ENCODE measurements around the gene GRIN2D.

Gene GRIN2D

DNA sequence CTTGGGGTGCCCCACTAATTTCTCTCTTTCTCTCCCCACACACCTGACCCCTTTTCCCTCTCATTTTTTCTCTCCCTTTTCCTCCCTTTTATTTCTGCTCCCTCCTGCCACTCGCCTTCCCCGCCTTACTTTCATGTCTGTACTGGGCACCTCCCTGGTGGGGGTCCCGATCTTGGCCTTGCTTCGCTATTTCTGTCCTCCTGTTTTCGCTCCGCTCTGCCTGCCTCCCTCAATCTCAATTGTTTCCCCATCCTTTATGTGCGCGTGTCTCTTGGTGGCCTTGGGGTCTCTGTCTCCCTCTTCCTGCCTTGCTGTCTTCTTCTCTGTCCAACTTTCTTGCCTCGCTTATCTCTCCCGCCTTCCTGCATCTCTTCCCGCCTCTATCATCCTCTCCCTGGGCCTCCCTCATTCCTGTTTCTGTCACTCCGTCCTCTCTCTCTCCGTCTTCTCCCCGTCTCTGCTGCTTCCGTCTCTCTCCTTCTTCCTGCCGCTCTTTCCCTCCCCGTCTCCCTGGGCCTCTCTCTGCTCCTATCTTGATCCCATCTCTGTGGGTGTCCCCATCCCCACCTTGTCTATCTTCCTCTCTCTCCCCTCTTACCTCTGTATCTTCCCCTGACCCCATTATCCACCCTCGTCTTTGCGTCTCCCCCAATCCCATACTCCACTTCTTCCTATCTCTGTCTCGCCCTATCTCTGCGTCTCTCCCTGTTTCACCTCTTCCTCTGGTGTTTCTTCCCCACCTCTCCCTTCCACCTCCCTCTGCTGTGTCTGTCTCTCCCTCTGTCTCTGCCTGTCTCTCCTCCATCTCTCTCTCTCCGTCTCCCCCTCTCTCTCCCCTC, 4.0 kb downstream of the GRIN2D start:
- DNase-seq (ENCODE audit: low read depth in 4 of 4, low spot score in 1 of 4) = no peak

DNA sequence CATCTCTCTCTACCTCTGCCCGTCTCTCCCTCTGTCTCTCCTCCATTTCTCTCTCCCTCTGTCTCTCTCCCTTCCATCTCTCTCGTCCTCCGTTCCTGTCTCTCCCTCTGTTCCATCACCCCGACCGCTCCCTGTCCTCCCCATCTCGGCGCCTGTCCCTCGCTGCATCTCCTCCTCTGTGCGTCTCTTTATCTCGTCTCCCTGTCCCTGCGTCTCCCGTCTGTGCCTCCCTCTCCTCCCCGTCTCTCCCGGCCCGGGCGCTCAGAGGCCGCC, 4.6 kb downstream of the GRIN2D start:
- no peak for DNase-seq (ENCODE audit: low read depth in 4 of 4, low spot score in 1 of 4)

DNA sequence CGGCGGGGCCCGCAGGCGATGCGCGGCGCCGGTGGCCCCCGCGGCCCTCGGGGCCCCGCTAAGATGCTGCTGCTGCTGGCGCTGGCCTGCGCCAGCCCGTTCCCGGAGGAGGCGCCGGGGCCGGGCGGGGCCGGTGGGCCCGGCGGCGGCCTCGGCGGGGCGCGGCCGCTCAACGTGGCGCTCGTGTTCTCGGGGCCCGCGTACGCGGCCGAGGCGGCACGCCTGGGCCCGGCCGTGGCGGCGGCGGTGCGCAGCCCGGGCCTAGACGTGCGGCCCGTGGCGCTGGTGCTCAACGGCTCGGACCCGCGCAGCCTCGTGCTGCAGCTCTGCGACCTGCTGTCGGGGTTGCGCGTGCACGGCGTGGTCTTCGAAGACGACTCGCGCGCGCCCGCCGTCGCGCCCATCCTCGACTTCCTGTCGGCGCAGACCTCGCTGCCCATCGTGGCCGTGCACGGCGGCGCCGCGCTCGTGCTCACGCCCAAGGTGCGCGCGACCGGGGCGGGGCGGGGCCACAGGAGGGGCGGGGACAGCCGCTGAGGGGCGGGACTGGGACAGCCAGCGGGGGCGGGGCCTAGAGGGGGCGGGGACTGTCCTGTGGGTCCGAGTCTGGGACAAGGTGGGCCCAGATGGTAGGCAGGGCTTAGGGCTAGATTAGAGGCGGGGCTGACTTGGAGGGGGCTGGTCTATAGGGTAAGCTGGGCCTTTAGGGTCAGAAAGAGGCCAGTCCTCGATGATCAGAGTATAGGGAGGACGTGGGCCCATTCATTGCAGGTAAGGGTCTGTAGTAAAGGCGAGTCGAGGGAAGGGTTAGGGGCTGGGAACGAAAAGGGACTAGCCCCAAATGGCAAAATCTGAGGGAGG, 5.1 kb downstream of the GRIN2D start:
- peak; percentile 62 to 73 (median 65) for DNase-seq (ENCODE audit: low read depth in 4 of 4, low spot score in 1 of 4)

DNA sequence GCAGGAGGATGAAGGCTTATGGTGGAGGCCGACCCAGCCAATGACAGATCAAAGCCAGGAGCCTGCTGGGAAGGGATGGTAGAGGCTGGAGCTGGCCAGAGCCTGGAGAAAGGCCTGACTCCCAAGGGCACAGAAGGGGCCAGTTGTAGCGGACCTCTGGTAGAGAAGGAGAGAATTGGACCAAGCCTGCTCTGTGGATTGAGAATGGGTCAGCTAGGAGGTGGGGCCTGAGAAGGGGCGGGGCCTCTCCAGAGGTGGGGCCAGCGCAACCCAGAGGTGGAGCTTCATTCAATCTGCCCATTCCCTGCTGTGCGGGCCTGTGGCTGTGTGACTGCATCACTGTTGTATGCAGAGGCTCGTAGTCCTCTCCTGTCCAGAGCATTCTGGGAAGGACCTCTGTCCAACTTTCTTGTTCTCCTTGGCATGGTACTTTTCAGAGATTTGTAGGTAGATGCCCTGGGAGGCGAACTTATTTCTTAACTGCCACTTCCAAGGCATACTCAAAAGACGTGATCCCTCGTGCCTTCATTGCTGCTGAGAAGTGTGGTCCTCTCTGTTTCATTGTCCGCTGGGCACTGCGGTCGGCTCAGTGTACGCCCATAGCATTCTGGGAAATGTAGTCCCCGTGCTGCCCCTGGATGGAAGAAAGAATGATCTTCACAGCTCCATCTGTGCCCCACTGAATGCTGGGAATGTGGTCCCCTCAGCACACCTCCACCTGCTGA, 6.7 kb downstream of the GRIN2D start:
- no peak for DNase-seq (ENCODE audit: low read depth in 4 of 4, low spot score in 1 of 4)

DNA sequence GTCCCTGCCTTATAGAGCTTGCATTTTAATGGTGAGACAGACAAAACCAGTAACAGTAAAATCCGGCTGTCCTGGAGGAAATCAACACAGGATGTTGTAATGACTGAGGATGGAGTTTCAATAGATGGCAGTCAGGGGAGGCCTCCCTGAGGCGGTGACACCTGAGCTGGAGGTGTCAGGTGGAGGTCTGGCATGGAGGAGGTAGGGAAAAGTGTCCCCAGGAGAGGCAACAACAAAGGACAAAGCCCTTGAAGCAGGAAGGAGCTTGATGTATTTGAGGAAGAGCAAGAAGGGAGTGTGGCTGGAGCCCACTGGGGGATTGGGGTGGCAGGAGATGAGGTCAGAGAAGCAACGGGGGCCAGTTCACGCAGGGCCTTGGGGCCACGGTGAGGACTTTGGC, 7.8 kb downstream of the GRIN2D start:
- no peak for DNase-seq (ENCODE audit: low read depth in 4 of 4, low spot score in 1 of 4)

DNA sequence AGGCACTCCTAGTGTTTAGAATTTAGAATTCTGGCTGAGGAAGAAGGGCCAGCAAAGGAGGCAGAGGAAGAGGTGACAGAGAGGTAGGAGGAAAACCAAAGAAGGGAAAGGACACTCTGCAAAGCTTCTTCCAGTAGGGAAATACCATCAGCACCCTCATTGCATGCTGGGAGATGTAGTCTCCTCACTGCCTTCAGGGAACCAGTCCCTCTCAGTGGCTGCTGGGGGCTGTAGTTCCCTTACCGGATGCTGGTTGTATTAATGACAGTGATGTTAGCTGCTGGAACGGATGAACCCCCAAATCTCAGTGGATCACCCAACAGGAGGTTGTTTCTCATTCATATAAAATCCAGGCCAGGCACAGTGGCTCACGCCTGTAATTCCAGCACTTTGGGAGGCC, 10.1 kb downstream of the GRIN2D start:
- no peak for DNase-seq (ENCODE audit: low read depth in 4 of 4, low spot score in 1 of 4)

DNA sequence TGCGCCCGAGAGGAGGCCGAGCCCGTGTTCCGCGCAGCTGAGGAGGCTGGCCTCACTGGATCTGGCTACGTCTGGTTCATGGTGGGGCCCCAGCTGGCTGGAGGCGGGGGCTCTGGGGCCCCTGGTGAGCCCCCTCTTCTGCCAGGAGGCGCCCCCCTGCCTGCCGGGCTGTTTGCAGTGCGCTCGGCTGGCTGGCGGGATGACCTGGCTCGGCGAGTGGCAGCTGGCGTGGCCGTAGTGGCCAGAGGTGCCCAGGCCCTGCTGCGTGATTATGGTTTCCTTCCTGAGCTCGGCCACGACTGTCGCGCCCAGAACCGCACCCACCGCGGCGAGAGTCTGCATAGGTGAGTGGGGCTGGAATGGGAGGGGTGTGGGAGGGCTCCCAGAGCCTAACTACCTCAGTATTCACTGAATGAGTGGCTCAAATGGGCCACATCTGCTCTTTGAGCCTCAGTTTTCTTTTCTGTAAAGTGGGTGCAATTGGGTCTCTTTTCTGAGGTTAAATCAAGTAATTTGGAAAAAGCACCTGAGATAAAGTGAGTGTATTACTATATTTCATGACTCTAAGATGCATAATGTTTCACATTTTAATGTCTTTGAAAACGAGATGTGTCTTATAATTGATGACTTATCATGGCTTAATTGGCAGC, 11.7 kb downstream of the GRIN2D start:
- DNase-seq (ENCODE audit: low read depth in 4 of 4, low spot score in 1 of 4) = no peak

DNA sequence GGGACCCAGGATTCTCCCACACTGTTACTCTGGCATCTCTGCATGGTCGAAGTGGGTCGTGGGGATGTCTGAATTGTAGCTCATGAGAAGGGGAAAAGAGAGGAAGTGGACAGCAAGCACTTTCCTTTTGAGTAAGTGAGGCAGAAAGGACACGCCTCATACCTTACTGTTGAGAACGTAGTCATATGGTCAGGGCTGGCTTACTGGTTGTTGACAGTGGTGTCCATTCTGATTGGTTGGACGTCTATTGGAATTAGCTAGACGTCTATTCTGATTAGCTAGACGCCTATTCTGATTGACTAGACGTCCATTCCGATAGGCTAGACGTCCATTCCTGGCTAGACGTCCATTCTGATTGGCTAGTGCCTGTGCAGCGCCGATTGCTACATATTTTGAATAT, 12.4 kb downstream of the GRIN2D start:
- DNase-seq (ENCODE audit: low read depth in 4 of 4, low spot score in 1 of 4) = no peak

DNA sequence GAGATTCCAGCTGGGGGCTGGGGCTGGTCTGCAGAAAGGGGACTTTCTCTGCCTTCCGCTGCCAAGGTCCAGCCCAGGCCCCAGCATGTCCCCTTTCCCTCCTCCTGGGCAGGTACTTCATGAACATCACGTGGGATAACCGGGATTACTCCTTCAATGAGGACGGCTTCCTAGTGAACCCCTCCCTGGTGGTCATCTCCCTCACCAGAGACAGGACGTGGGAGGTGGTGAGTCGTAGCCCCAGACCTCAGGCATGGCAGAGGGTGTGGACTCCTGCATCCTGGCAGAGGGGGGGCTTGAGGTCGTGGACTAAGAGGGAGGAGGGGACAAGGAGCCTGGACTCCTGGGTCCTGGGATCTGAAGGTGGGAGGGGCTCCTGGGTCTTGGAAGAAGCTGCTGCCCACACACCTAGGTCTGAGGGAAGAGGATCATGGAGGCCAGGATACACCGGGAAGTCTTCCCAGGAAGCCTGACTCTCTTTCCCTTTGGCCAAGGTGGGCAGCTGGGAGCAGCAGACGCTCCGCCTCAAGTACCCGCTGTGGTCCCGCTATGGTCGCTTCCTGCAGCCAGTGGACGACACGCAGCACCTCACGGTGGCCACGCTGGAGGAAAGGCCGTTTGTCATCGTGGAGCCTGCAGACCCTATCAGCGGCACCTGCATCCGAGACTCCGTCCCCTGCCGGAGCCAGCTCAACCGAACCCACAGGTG, 20.6 kb downstream of the GRIN2D start:
- DNase-seq (ENCODE audit: low read depth in 4 of 4, low spot score in 1 of 4) = no peak

DNA sequence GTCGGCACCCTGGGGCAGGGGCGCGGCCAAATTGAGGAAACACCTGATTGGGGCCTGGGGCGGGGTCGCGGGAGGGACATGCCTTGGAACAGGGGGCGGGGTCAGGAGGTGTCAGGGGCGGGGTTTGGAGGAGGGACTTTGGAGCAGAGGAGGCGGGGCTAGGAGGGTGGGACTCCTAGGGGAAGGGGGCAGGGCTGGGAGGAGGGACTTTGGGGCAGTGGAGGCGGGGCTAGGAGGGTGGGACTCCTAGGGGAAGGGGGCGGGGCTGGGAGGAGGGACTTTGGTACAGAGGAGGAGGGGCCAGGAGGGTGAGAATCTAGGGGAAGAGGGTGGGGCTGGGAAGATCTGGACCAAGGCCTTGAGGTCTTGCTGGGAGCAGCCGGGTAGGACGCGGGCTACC, 21.9 kb downstream of the GRIN2D start:
- DNase-seq (ENCODE audit: low read depth in 4 of 4, low spot score in 1 of 4) = peak in 2 of 4 experiments; percentile 46 to 73

DNA sequence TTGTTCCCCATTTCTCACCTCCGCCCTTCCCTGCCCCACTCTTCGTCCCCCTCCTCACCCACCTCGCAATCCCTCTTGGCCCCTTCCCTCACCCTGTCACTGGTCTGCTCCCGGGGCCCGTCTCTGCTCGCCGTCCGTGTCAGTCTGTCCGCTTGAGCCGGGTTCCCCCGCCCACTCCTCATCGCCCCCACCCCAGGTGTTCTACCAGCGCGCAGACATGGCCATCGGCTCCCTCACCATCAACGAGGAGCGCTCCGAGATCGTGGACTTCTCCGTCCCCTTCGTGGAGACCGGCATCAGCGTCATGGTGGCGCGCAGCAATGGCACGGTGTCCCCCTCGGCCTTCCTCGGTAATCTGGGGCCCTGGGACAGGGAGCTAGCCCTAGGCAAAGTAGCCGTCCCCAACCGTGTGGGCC, 22.3 kb downstream of the GRIN2D start:
- no peak for DNase-seq (ENCODE audit: low read depth in 4 of 4, low spot score in 1 of 4)

DNA sequence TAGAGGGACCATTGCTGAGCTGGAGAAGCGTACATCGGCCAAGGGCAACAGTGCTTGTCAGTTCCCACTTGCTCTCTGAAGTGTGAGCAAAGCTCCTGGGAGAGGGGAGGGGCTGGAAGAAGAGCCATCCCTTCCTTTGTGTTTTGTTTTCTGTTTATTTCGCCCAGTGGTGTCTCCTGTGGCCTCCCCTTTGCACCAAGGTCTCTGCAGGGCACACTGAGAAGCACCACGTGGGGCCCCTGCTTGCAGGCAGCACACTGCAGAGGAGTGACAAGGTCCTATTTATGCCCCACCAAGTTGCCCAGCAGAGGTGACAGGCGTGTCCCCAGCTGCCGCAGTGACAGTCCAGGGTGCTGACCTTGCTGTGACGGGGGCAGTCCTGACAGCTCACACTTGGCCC, 24.0 kb downstream of the GRIN2D start:
- no peak for DNase-seq (ENCODE audit: low read depth in 4 of 4, low spot score in 1 of 4)

DNA sequence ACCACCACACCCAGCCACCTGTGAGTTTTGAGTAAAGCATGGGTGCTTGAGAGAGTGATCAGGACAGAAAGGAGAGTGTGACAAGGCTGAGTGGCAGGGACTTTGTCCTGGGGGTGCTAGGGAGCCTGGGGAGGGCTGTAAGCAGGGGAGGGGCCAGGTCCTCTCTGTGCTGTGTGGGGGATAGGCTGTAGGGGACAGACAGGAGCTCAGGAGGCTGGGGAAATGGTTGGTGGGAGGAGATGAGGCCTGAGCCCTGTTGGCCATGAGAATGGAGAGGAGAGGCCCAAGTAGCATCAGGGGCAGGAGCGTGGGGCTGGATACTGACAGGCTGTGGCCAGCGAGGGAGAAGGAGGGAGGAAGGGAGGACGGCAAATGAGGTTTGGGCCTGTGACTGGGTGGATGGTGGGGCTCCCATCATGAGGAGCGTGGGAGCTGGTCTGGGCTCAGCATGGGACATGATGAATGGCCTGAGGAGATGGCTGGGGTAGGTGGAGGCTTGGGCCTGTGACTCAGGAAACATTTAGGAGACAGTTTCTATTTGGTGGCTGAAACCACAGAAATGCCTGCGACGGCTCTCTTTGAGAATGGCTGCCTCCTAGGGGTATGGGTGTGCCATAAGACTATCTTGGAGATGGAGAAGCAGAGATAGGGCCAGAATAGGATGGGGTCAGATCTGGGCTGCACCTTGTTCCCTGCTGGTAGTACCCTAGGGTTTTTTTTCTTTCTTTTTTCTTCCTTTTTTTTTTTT, 25.0 kb downstream of the GRIN2D start:
- DNase-seq (ENCODE audit: low read depth in 4 of 4, low spot score in 1 of 4) = no peak

DNA sequence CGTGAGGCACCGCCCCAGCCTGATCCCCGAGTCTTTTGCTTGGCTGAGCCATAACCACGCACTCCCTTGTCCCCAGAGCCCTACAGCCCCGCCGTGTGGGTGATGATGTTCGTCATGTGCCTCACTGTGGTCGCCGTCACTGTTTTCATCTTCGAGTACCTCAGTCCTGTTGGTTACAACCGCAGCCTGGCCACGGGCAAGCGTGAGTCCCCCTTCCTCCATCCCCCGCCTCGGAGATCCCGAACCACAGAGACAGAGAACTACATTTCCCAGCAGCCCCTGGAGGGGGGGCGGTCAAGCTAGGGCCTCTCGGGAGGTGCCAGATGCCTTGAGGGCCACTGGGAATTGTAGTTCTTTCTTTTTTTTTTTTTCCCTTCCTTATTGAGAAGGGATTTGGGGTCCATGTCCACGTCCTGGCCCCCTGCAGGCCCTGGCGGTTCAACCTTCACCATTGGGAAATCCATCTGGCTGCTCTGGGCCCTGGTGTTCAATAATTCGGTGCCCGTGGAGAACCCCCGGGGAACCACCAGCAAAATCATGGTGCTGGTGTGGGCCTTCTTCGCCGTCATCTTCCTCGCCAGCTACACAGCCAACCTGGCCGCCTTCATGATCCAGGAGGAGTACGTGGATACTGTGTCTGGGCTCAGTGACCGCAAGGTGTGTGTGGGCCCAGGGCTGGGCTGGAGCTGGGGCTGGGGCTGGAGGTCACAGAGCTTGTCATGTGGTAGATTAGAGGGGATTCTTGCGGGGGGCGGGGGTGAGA, 25.9 kb downstream of the GRIN2D start:
- peak in 3 of 4 experiments; percentile 46 to 61 (median 50) for DNase-seq (ENCODE audit: low read depth in 4 of 4, low spot score in 1 of 4)

DNA sequence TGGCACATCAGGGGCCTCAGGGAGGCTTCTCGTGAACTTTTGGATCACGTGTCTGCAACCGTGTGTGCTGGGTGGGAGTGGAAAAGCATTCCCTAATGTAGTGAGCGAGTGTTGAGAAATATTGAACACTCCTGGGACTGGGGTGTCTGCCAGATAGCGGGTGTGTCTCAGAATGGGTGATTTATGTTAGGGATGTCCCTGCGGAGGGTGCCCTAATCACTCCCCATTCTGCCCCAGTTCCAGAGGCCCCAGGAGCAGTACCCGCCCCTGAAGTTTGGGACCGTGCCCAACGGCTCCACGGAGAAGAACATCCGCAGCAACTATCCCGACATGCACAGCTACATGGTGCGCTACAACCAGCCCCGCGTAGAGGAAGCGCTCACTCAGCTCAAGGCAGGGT, 28.1 kb downstream of the GRIN2D start:
- no peak for DNase-seq (ENCODE audit: low read depth in 4 of 4, low spot score in 1 of 4)

DNA sequence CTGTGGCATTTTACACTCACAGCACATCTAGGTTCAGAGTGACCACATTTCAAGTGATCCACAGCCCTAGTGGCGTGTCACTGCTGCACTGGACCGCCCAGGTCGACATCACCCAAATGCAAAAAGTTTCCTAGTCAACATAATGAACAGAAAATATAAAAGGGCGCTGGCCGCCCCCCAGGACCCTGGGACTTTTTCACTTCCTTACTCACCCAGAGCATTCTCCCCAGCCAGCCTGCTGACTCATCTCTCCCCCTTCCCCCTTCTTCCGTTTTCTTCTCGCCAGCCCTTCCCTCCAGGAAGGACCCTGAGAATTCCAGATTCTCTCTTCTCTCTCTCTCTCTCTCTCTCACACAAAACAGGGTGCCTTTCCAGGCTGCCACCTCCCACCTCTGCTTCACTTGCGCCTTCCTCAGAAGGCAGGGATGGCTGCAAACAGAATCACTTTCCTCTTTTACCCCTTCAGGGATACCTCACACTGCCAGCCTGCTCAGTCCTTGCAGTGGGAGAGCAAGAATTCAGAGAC, 31.3 kb downstream of the GRIN2D start:
- DNase-seq (ENCODE audit: low read depth in 4 of 4, low spot score in 1 of 4) = no peak

DNA sequence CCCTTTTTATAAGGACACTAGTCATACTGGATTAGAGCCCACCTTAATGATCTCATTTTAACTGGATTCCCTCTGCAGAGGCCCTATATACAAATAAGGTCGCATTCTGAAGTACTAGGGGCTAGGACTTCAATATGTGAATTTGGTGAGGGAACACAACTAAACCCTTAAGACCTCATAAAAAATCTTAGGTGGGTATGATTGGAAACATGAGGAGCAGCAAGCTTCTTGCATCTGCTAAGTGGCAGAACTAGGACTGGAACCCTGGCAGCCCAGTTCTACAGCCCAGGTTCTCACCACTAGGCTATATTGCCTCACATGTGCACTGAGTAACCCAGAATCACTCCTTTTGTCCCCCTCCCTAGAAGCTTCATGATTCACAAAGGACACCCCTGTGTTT, 35.2 kb downstream of the GRIN2D start:
- DNase-seq (ENCODE audit: low read depth in 4 of 4, low spot score in 1 of 4) = no peak

DNA sequence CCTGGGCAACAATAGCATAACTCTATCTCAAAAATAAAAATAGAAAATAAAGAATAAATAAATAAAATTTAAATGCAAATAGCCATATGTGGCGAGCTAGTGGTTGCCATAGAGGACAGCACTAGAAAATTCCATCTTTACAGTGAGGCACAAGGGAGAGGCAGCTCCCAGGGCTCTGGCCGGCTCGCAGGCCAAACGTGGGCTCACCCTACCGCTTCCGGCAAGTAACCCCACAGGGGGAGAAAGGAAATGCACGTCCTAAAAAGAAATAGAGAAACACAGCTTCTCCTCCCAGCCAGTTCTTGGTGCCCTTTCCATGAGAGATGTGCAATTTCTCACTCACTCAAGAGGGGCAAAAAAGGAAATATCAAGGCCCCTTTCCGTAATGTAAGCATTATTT, 39.9 kb downstream of the GRIN2D start:
- DNase-seq (ENCODE audit: low read depth in 4 of 4, low spot score in 1 of 4) = no peak

DNA sequence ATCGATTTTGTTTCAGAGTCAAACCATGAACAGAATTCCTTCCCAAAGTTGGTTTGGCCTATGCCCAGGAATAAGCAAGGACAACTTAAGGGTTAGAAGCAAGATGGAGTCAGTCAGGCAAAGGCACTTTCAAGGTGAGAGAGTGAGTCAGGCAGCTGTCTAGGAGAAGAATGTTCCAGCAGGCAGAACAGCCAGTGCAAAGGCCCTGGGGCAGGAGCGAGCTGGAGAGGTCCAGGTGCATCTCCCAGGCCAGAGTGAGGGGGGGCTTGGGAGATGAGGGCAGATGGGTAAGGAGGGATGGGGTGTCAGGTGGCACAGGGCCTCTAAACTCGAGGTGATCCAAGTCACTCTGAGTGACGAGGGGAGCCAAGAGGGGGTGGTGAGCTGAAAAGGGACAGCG, 43.1 kb downstream of the GRIN2D start:
- no peak for DNase-seq (ENCODE audit: low read depth in 4 of 4, low spot score in 1 of 4)
